NOMO-1 (cell line): ENCODE data around the gene SLFN5.
"Not testable (repeated sequence)": the region's sequence is repeated elsewhere in the genome, so short reads cannot be mapped to it uniquely, and the experiment has no call there.

Source experiments
- DNase-seq, 2 experiments: peaks; one replicate each; lab custom pipeline; 2025; ENCODE audit not compliant: unreplicated experiment in 2 of 2; lab: John Stamatoyannopoulos, UW

Gene SLFN5

DNA sequence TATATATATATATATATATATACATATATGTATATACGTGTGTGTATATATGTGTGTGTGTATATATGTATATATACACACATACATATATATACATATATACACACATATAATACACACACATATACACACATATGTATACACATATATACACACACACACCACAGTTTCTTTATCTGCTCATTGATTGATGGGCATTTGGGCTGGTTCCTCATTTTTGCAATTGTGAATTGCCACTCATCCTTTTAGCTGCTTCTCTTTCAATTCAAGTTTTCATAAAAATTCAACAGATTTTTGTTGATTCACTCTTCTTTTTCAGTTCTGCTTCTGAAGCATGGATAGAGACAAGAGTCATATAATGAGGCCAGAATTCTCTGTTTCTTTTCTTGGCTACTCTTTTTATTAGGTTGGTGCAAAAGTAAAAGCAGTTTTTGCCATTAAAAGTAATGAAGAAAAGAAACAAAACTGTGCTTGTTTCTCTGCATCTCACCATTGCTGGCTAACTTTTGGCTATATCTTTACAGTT, 44.5 kb downstream of the SLFN5 start:
- DNase-seq: peak in 1 of 2 experiments; percentile 45

DNA sequence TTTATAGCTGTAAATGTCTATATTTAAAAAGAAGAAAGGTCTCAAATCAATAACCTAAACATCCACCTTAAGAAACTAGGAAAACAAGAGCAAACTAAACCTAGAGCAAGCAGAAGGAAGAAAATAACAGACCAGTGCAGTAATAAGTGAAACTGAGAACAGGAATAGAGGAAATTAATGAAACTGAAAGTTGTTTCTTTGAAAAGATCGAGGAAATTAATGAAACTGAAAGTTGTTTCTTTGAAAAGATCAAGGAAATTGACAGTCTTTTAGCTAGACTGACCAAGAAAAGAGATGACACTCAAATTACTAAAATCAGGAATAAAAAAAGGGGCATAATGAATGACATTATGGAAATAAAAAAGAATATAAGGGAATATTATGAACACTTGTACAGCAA, 46.4 kb downstream of the SLFN5 start:
- DNase-seq: peak in 1 of 2 experiments; percentile 63

- DNase-seq: no peak
Measured at GRCh38 chr17:35291802-35292201, 48.9 kb downstream of the SLFN5 start.

DNA sequence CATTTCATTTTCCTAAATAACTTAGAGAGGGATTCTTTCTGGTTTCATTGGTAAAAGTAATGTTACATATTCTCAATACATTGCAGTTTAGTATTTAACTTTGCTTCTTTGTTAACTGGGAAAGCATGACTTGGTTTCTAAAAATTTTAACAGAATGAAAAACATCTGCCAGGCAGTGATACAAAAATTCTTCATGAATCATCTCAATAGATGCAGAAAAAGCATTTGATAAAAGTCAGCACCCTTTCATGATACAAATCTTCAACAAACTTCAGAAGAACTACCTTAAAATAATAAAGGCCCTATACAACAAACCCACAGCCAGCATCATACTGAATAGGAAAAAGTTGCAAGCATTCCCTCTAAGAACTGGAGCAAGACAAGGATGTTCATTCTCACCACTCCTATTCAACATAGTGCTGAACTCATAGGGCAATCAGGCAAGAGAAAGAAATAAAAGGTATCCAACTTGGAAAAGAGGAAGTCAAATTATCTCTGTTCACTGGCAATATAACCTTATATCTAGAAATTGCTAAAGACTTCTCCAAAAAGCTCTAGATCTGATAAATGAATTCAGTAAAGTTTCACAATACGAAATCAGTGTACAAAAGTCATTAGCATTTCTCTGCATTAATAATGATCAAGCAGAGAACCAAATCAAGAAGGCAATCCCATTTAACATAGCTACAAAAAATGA, 50.4 kb downstream of the SLFN5 start:
- peak in 1 of 2 experiments; percentile 66 for DNase-seq

- no peak for DNase-seq
Measured at GRCh38 chr17:35294756-35295155, 51.9 kb downstream of the SLFN5 start.

DNA sequence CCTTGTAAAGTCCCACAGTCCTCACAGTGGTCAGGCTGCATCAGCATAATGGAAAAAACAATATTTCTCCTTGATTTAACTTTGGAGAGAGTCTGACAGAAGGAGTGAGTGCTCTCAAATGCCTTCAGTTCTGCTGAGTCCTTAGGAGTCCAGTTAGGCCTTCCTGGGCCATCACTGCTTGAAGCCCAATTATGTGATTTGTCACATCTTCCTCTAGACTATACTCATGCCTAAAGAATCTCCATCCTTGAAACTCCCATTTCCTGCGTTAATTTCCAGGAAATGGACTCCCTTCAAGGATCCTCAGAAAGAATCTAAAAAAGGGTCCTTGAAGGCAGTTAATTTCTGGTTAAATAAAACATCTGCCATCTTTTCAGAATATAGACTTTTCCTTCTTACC, 52.8 kb downstream of the SLFN5 start:
- no peak for DNase-seq

DNA sequence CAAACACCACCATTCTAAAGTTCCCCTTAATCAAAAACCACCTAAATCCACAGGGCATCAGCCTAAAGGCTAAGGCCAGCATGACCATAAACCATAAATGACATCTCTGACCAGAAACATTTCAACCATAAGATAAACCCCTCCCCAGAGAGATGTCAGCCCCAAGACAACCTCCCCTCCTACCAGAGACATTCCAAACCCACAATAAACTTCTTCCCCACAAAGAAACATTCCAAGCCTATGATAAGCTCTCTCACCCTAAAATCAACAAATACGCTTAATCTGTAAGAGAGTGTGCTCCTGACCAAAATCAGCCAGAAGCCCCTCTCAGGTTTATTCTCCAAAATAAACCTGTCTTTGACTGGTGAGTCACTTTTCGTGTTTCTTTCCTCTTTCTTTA, 54.8 kb downstream of the SLFN5 start:
- no peak for DNase-seq

DNA sequence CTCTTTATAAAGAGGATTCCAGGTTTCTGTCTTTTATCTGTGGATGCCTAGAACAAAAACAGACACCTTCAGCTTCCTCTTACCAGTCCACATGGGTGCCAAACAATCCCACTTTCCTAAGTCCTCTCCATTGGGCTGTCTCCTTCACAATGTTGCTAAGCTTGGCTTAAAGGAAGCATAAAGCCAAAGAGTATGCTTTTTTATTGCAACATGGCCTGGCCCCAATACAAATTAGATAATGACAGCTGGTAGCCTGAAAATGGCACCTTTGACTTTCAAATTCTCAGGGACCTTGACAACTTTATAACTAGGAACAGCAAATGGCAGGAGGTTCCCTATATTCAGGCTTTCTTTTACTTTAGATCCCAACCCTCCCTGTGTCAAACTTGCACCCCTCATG, 55.8 kb downstream of the SLFN5 start:
- no peak for DNase-seq

GRCh38 chr17:35299135-35299534, 56.3 kb downstream of the SLFN5 start:
- no peak for DNase-seq

DNA sequence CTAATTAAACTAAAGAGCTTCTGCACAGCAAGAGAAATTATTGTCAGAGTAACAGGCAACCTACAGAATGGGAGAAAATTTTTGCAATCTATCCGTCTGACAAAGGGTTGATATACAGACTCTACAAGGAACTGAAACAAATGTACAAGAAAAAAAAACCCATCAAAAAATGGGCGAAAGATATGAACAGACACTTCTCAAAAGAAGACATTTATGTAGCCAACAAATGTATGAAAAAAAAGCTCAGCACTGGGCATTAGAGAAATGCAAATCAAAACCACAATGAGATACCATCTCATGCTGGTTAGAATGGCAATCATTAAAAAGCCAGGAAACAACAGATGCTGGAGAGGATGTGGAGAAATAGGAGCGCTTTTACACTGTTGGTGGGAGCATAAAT, 66.5 kb downstream of the SLFN5 start:
- not testable (repeated sequence) for DNase-seq

- no peak for DNase-seq
Measured at GRCh38 chr17:35312346-35312745, 69.5 kb downstream of the SLFN5 start.

GRCh38 chr17:35312790-35313711, 70.2 kb downstream of the SLFN5 start:
- peak; percentile 68 to 81 for DNase-seq

- no peak for DNase-seq
Measured at GRCh38 chr17:35313875-35314409, 71.1 kb downstream of the SLFN5 start.

DNA sequence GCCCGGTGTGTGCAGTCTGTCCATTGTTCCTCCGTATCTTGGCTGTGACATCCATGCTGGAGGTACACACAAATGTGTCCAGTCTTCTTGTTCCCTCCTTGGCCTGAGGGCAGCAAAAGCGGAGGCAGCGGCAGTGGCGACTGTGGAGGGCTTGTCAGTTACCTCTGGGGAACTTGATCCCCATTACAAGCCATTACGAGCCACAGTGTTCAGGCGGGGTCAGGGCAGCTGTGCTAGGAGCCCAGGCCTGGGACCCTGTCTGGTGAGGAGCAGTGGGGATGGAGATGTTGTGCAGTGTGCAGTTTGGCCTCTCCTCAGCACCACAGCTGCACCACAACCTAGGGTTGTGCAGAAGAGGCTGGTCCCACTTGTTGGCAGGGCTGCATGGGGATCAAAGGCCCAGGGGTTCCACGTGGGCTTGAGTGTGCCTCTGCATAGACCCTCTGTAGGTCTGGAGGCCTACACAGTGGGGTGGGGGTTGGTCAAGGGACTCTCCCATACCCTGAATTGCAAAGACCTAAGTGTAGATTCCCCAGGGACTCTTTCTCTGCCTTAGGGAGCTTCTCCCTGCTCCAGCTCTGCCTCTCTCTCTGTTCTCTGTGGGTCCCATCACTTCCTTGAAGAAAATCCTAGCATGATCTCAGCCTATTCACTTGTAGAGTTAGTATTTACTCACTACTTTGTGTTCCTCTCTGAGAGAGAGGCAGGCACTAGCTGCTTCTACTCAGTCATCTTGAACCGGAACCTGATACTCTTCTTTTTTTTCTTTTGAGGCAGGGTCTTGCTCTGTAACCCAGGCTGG, 71.7 kb downstream of the SLFN5 start:
- no peak for DNase-seq

DNA sequence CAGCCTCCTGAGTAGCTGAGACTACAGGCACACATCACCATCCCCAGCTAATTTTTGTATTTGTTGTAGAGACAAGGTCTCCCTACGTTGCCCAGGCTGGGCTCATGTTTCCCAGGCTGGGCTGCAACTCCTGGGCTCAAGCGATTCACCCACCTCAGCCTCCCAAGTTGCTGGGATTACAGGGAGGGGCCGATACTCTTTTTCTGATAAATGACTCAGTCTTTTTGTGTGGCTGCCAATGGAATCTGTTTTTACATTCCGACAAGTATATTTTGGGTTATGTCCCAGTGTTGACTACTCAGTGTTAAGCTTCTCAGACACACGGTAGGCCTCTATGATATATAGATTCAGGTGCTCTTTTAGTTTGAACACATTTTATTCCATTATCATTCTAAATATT, 72.4 kb downstream of the SLFN5 start:
- DNase-seq: no peak

DNA sequence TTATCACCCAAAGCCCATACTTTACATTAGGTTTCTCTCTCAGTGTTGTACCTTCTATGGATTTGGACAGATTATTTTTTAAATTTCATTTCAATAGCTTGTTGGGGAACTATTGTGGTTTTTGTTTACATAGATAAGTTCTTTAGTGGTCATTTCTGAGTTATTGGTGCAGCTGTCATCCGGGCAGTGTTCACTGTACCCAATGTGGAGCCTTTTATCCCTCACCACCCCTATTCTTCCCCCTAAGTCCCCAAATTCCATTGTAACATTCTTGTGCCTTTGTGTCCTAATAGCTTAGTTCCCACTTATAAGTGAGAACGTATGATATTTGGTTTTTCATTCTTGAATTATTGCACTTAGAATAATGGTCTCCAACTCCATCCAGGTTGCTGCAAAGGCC, 73.1 kb downstream of the SLFN5 start:
- DNase-seq: no peak

DNA sequence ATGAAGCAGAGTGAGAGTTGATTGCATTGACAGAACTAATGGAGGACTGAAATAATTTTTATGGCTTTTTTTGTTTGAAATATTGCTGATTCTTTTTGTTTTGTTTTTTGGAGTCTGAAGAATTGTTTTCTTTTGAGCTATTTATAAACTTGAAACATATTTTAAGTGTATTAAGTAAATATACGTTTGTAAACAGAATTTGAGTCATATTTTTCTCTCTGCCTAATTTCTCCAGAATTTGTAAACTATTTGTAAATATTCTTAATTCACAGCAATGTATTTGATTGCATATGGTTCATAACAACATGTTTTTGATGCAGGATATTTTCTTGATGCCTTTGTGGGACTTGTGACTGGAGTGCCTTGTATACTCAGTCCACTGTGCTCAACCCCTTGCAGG, 79.9 kb downstream of the SLFN5 start:
- no peak for DNase-seq
